ENCODE measurements around the gene CADPS. TPM values are rescaled to one million over a fixed set of nuclear protein-coding genes. Genes with fewer than 3 reads are reported as not detected.

Gene CADPS
- total RNA-seq, 3 donors from 2014 or later (not counting 1 experiment from before 2014, with no cell fraction given) = not detected

DNA sequence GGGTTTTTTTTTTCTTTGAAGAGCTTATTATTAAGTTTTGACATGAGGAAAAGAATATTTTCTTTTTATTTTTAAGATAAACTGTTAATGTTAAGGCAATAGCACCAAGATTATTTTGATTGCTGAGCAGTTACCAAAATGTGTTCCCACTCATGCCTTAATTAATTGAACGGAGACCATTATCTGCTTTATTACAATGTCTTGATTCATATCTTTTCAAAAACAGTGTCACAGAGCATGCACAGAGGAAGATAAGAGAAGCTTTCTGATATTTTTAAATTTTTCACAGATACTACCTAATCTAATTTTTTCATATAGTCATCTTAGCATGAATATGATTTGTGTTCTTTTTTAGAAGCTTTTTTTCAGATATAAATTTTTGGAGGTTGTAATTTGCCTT, 395.2 kb downstream of the CADPS start:
- TF ChIP-seq, protein P1, sequence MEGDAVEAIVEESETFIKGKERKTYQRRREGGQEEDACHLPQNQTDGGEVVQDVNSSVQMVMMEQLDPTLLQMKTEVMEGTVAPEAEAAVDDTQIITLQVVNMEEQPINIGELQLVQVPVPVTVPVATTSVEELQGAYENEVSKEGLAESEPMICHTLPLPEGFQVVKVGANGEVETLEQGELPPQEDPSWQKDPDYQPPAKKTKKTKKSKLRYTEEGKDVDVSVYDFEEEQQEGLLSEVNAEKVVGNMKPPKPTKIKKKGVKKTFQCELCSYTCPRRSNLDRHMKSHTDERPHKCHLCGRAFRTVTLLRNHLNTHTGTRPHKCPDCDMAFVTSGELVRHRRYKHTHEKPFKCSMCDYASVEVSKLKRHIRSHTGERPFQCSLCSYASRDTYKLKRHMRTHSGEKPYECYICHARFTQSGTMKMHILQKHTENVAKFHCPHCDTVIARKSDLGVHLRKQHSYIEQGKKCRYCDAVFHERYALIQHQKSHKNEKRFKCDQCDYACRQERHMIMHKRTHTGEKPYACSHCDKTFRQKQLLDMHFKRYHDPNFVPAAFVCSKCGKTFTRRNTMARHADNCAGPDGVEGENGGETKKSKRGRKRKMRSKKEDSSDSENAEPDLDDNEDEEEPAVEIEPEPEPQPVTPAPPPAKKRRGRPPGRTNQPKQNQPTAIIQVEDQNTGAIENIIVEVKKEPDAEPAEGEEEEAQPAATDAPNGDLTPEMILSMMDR (IDR thresholded peaks at IDR 0.05) = no peak
- H3K27ac ChIP-seq (ENCODE audit: low read length) = no peak overlapping the region
- no peaks in the 10 kb centered on the region for H3K4me1 Mint-ChIP-seq
- H3K4me1 ChIP-seq (ENCODE audit: control insufficient read depth, insufficient read depth, low read length) = no peaks in the 10 kb centered on the region
- no peak overlapping the region for H3K4me3 ChIP-seq (ENCODE audit: low read length)
- peaks cover 0 to 6% of the 10 kb centered on the region in 2 donors for H3K9me3 Mint-ChIP-seq
- no peak overlapping the region for H3K27ac Mint-ChIP-seq
- intact Hi-C loops (cut with micrococcal nuclease) = no loop called here
- no peak for ATAC-seq
- no peak for DNase-seq
- H3K27me3 ChIP-seq (ENCODE audit: control insufficient read depth, insufficient read depth, low read length) = no peaks in the 10 kb centered on the region
- no peaks in the 10 kb centered on the region for H3K36me3 ChIP-seq (ENCODE audit: control insufficient read depth, insufficient read depth, low read length)
- no peaks in the 10 kb centered on the region for H3K36me3 Mint-ChIP-seq
- 88% methylated on average over 1 of the region's 1 CpG for WGBS (ENCODE audit: insufficient coverage)
- H3K4me3 Mint-ChIP-seq = no peak overlapping the region
- H3K9me3 ChIP-seq (ENCODE audit: control insufficient read depth, insufficient read depth, low read length) = no peaks in the 10 kb centered on the region
- H3K27me3 Mint-ChIP-seq (ENCODE audit: low read depth in 2 of 2) = no peaks in the 10 kb centered on the region

DNA sequence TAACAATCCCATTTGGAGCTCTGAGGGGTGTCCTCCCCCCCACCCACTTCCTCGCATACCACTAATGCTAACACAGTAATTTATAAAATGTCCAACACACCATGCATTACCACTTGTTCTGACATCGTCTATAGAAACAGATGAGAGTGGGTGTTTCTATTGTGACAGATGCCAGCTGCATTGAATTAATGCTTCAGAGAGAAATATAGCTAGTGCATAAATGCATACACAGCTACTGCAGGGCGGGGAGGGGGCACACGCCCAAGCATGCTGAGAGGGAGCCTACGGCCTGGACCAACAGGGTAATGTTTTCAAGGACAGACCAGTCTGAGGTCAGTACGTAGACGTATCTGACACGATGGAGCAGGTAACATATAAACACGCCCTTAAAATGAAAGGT, 395.9 kb downstream of the CADPS start:
- Mint-ChIP-seq H3K4me3 (no peak overlapping the region), H3K9me3 (peaks cover 0 to 6% of the 10 kb centered on the region in 2 donors), H3K36me3 (no peaks in the 10 kb centered on the region), H3K27ac (no peak overlapping the region), H3K27me3 (ENCODE audit: low read depth in 2 of 2) (no peaks in the 10 kb centered on the region), H3K4me1 (no peaks in the 10 kb centered on the region)
- H3K27ac ChIP-seq (ENCODE audit: low read length) = no peak overlapping the region
- TF ChIP-seq, protein P1 (IDR thresholded peaks at IDR 0.05) = no peak
- no peaks in the 10 kb centered on the region for H3K4me1 ChIP-seq (ENCODE audit: control insufficient read depth, insufficient read depth, low read length)
- no peak overlapping the region for H3K4me3 ChIP-seq (ENCODE audit: low read length)
- no peak for DNase-seq
- no peaks in the 10 kb centered on the region for H3K27me3 ChIP-seq (ENCODE audit: control insufficient read depth, insufficient read depth, low read length)
- intact Hi-C loops (cut with micrococcal nuclease) = no loop called here
- WGBS (ENCODE audit: insufficient coverage) = 89% methylated on average over 8 of the region's 9 CpGs
- no peak for ATAC-seq
- no peaks in the 10 kb centered on the region for H3K36me3 ChIP-seq (ENCODE audit: control insufficient read depth, insufficient read depth, low read length)
- H3K9me3 ChIP-seq (ENCODE audit: control insufficient read depth, insufficient read depth, low read length) = no peaks in the 10 kb centered on the region

GRCh38 chr3:62475306-62475705, 399.9 kb downstream of the CADPS start:
- Mint-ChIP-seq H3K27me3 (ENCODE audit: low read depth in 2 of 2) (no peaks in the 10 kb centered on the region), H3K9me3 (peaks cover 0 to 6% of the 10 kb centered on the region in 2 donors), H3K27ac (no peak overlapping the region), H3K4me3 (no peak overlapping the region), H3K4me1 (no peaks in the 10 kb centered on the region), H3K36me3 (no peaks in the 10 kb centered on the region)
- Histone ChIP-seq H3K36me3 (ENCODE audit: control insufficient read depth, insufficient read depth, low read length) (no peaks in the 10 kb centered on the region), H3K27ac (ENCODE audit: low read length) (no peak overlapping the region), H3K4me3 (ENCODE audit: low read length) (no peak overlapping the region), H3K4me1 (ENCODE audit: control insufficient read depth, insufficient read depth, low read length) (no peaks in the 10 kb centered on the region), H3K27me3 (ENCODE audit: control insufficient read depth, insufficient read depth, low read length) (no peaks in the 10 kb centered on the region), H3K9me3 (ENCODE audit: control insufficient read depth, insufficient read depth, low read length) (no peaks in the 10 kb centered on the region)
- intact Hi-C loops (cut with micrococcal nuclease) = no loop called here
- ATAC-seq (no peak), DNase-seq (no peak)
- TF ChIP-seq, protein P1 (IDR thresholded peaks at IDR 0.05) = no peak

DNA sequence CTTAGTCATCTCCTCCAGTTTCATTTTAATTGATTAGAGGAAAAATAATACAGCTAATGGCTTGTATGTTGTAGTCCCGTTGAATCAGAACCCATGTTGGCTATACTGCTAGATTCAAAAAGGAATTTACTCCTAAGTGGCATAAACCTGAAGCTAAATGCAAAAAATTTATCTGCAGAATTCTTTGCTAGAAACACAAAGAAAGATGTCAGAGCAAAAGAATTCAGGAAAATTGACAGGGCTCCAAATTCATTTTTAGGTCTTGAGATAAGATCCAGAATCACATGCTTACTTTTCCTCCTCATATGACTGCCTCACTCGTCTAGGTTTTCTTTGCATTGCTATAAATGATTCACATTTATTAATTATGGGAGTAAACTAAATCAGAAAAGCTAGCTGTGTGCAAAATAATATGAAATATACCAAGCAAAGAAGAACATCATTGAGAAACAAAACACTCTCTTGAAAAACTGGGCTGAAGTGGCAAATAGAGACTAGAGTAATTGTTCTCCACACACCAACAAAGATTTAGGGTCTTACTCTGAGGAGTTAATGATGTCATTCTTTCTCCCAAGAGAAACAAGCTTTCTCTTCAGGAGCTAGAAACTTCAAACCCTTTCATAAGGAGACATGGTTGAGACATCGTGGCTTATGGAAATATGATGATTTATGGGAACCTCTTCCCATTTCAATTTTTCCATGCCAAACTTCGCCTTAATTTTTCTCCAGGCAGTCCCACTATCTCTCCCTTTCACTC, 407.1 kb downstream of the CADPS start:
- H3K27ac Mint-ChIP-seq = no peak overlapping the region
- Histone ChIP-seq H3K27me3 (ENCODE audit: control insufficient read depth, insufficient read depth, low read length) (no peaks in the 10 kb centered on the region), H3K4me1 (ENCODE audit: control insufficient read depth, insufficient read depth, low read length) (no peaks in the 10 kb centered on the region), H3K36me3 (ENCODE audit: control insufficient read depth, insufficient read depth, low read length) (no peaks in the 10 kb centered on the region), H3K9me3 (ENCODE audit: control insufficient read depth, insufficient read depth, low read length) (no peaks in the 10 kb centered on the region), H3K4me3 (ENCODE audit: low read length) (no peak overlapping the region), H3K27ac (ENCODE audit: low read length) (no peak overlapping the region)
- no peaks in the 10 kb centered on the region for H3K36me3 Mint-ChIP-seq
- ATAC-seq (no peak), DNase-seq (no peak)
- WGBS (ENCODE audit: insufficient coverage) = 84% methylated on average over 2 of the region's 4 CpGs
- TF ChIP-seq, protein P1 (IDR thresholded peaks at IDR 0.05) = no peak
- intact Hi-C loops (cut with micrococcal nuclease) = no loop called here
- peaks cover 0 to 6% of the 10 kb centered on the region in 2 donors for H3K9me3 Mint-ChIP-seq
- no peak overlapping the region for H3K4me3 Mint-ChIP-seq
- no peaks in the 10 kb centered on the region for H3K4me1 Mint-ChIP-seq
- H3K27me3 Mint-ChIP-seq (ENCODE audit: low read depth in 2 of 2) = no peaks in the 10 kb centered on the region

Data from natural killer cell (primary cell).